ENCODE results near the gene TBC1D4. TPM values are rescaled to one million over a fixed set of nuclear protein-coding genes. Genes with fewer than 3 reads are reported as not detected.

The TBC1D4 gene
- total RNA-seq, 1 donor from 2014 or later: 5.3 TPM

- DNase-seq (ENCODE audit: extremely low spot score, unreplicated experiment): no peak
- Mint-ChIP-seq H3K4me1 (ENCODE audit: unreplicated experiment) (no peaks in the 10 kb centered on the region), H3K27me3 (ENCODE audit: unreplicated experiment) (no peaks in the 10 kb centered on the region), H3K9me3 (ENCODE audit: unreplicated experiment) (no peaks in the 10 kb centered on the region), H3K4me3 (ENCODE audit: unreplicated experiment) (no peak overlapping the region), H3K36me3 (ENCODE audit: unreplicated experiment) (no peaks in the 10 kb centered on the region), H3K27ac (ENCODE audit: unreplicated experiment) (no peak overlapping the region)
- TF ChIP-seq CTCF (IDR thresholded peaks at IDR 0.05): no peak
These were observed 134.5 kb downstream of the TBC1D4 start for GRCh38 chr13:75347457-75347856.

- TF ChIP-seq CTCF (IDR thresholded peaks at IDR 0.05): no peak
- H3K4me1 Mint-ChIP-seq (ENCODE audit: unreplicated experiment): no peaks in the 10 kb centered on the region
- H3K36me3 Mint-ChIP-seq (ENCODE audit: unreplicated experiment): no peaks in the 10 kb centered on the region
- H3K27ac Mint-ChIP-seq (ENCODE audit: unreplicated experiment): no peak overlapping the region
- no peaks in the 10 kb centered on the region for H3K9me3 Mint-ChIP-seq (ENCODE audit: unreplicated experiment)
- DNase-seq (ENCODE audit: extremely low spot score, unreplicated experiment): no peak
- H3K27me3 Mint-ChIP-seq (ENCODE audit: unreplicated experiment): no peaks in the 10 kb centered on the region
- no peak overlapping the region for H3K4me3 Mint-ChIP-seq (ENCODE audit: unreplicated experiment)
These were observed 136.8 kb downstream of the TBC1D4 start for GRCh38 chr13:75345193-75345592.

DNA sequence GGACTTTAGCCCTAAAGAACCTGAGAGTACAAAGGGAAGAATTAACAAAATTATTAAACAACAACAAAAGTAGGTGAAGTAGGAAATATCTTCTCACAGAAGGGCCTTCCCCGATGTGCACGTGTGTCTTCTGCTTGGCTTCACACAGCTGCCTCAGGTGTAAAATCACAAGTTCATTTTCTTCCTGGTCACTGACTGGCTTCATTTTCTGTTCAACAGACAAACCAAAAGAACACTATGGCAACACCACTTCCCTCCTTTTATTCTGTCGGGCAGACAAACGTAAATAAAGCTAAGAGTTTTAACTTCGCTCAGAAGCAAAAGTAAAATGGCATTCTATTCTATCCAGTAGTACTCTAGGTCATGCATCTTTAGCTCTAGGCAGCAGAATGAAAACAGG lies 140.9 kb downstream of the TBC1D4 start:
- Mint-ChIP-seq H3K27ac (ENCODE audit: unreplicated experiment) (no peak overlapping the region), H3K4me3 (ENCODE audit: unreplicated experiment) (no peak overlapping the region), H3K27me3 (ENCODE audit: unreplicated experiment) (no peaks in the 10 kb centered on the region), H3K4me1 (ENCODE audit: unreplicated experiment) (no peaks in the 10 kb centered on the region), H3K9me3 (ENCODE audit: unreplicated experiment) (no peaks in the 10 kb centered on the region), H3K36me3 (ENCODE audit: unreplicated experiment) (no peaks in the 10 kb centered on the region)
- TF ChIP-seq CTCF (IDR thresholded peaks at IDR 0.05): no peak
- DNase-seq (ENCODE audit: extremely low spot score, unreplicated experiment): no peak

DNA sequence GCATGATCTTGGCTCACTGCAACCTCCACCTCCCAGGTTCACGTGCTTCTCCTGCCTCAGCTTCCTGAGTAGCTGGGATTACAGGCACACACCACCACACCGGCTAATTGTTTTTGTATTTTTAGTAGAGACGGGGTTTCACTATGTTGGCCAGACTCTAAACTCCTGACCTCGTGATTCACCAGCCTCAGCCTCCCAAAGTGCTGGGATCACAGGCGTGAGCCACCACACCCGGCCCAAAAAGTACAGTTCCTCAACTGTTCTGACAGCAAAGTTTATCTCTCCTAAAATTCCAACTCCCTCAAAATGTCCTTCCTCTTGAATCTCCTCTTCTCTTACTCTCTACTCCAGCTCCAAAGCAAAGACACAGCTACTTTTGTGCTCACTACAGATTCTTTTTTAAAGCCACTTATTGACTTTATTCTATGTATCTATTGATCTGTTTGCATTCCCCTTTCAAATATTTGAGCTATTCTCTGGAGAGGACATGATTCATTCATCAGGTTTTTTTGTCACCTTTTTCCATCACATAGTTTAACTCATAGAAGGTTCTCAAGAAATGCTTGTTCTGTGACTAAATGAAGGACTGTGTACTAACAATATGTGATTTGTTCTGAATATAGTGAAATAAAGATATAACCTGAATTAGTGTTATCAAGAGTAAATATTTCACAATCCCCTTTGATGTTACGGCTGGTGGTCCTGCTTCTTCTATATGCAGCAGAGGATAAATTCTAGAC lies 142.2 kb downstream of the TBC1D4 start:
- no peak for DNase-seq (ENCODE audit: extremely low spot score, unreplicated experiment)
- Mint-ChIP-seq H3K27me3 (ENCODE audit: unreplicated experiment) (no peaks in the 10 kb centered on the region), H3K4me1 (ENCODE audit: unreplicated experiment) (no peaks in the 10 kb centered on the region), H3K9me3 (ENCODE audit: unreplicated experiment) (no peaks in the 10 kb centered on the region), H3K36me3 (ENCODE audit: unreplicated experiment) (peaks cover 3% of the 10 kb centered on the region), H3K4me3 (ENCODE audit: unreplicated experiment) (no peak overlapping the region), H3K27ac (ENCODE audit: unreplicated experiment) (no peak overlapping the region)
- TF ChIP-seq CTCF (IDR thresholded peaks at IDR 0.05): no peak

- no peak for TF ChIP-seq CTCF (IDR thresholded peaks at IDR 0.05)
- H3K27me3 Mint-ChIP-seq (ENCODE audit: unreplicated experiment): no peaks in the 10 kb centered on the region
- no peaks in the 10 kb centered on the region for H3K4me1 Mint-ChIP-seq (ENCODE audit: unreplicated experiment)
- H3K9me3 Mint-ChIP-seq (ENCODE audit: unreplicated experiment): no peaks in the 10 kb centered on the region
- H3K36me3 Mint-ChIP-seq (ENCODE audit: unreplicated experiment): peaks cover 3% of the 10 kb centered on the region
- no peak for DNase-seq (ENCODE audit: extremely low spot score, unreplicated experiment)
- no peak overlapping the region for H3K27ac Mint-ChIP-seq (ENCODE audit: unreplicated experiment)
- H3K4me3 Mint-ChIP-seq (ENCODE audit: unreplicated experiment): no peak overlapping the region
These were observed 147.1 kb downstream of the TBC1D4 start for GRCh38 chr13:75334634-75335447.

Measured in osteocyte (in vitro differentiated cells).